Stimulated activated CD8-positive, alpha-beta memory T cell treated with anti-CD3 and anti-CD28 coated beads, Interleukin-7, amount 100 ng/mL, for 24 hours (primary cell): ENCODE measurements around the gene KMT2D.
A peak's percentile ranks its signal among the peaks of the same experiment; 100 is the strongest.
"Not testable (repeated sequence)": the region's sequence is repeated elsewhere in the genome, so short reads cannot be mapped to it uniquely, and the experiment has no call there.

Source experiments
- DNase-seq: peaks from one replicate; pipeline ENCODE4 v3.0.0-alpha.2; 2020; ENCODE audit warnings: low read depth

Gene KMT2D

DNA sequence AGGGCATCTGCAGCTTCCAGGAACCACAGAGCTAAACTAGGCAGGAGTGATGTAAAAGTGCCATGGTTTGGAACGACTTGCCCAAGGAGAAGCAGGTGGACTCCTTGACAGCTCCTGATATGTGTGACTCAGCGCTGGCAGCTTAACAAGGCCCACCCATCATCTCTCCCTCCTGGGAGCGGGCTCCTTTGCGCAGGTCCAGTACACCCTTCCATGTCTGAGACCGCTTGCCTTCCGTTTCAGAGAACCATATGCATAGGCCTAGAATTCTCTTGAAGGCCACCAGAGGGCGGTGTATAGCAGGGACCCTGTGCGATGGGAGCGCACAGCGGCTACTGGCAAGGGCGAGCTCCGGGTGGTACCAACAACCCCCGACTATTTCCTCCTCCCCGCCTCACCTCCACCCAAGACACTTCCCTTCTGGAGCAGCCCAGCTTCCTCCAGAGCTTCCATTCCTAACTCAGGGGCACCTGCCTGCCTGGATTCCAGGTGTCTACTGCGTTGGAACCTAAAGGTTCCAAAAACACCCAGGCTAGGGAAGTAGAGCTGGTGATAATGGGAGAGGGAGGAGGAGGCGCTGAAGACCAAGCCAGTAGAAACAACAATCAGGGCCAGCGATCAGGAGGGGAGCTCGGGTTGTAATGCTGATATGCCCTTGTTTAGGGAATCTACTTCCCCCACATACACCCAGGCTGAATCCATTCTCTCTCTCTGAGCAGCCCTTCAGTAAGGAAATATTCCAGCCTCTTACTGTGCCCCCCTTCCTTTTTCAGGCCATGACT, 27.7 kb upstream of the KMT2D start:
- peak; percentile 40 for DNase-seq

DNA sequence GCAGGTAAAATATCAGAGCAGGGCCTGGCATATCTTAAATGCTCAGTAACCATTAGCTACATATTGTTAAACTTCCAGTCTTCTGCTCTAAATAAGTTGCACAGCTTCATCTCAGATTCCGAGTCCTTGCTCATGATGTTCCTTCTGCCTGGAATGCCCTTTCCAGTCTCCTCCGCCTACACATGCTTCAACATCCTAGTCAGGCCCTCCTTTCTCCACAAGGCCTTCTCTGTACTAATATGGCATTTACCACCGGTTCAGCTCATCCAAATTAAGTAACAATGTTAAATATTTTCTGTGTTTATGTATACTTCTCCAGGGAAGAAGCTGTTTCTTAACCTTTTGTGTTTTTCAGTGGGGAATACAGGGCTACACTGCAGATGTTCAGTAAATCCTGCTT, 25.5 kb upstream of the KMT2D start:
- no peak for DNase-seq

DNA sequence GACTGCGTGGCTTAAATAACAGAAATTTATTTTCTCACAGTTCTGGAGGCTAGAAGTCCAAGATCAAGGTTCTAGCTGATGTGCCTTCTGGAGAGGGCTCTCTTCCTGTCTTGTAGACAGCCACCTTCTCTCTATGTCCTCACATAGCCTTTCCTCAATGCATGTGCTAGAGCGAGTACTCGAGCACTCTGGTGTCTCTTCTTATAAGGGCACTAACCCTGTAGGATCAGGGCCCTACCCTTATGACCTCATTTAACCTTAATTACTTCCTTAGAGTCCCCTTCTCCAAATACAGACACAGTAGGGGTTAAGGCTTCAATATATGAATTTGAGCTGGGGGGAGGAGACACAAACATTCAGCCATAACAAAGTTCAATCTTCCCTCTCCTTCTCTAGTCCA, 23.8 kb upstream of the KMT2D start:
- no peak for DNase-seq

DNA sequence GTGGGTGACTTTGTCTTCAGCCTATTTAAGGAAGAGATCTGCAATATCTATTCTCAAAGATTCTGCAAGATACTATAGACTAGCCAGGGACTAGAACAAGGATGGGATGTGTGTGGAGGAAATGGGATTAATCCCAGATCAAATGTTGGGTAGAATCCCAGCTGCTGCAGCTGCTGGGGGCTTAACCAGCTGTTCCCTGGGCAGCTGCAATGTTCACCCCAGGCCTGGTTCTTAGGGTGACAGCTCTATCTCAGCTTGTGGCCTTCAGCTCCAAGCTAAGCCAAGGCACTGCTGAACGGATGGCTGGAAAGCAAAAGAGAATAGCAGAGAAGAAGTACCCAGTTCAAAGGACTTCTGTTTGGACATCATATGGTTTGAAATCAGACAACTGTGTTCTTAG, 19.2 kb upstream of the KMT2D start:
- DNase-seq: no peak

DNA sequence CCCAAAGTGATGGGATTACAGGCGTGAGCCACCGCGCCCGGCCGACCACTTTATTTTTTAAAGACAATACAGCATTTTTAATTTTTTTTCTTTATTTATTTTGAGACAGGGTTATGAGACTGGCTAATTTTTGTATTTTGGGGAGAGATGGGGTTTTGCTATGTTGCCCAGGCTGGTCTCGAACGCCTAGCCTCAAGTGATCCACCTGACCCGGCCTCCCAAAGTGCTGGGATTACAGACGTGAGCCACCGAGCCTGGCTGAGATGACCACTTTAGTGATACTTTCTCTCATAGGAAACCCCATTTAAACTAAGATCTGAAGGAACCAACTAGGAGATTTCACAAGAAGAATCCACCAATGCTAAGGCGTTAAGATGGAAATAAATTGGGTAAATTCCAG, 10.4 kb upstream of the KMT2D start:
- no peak for DNase-seq

DNA sequence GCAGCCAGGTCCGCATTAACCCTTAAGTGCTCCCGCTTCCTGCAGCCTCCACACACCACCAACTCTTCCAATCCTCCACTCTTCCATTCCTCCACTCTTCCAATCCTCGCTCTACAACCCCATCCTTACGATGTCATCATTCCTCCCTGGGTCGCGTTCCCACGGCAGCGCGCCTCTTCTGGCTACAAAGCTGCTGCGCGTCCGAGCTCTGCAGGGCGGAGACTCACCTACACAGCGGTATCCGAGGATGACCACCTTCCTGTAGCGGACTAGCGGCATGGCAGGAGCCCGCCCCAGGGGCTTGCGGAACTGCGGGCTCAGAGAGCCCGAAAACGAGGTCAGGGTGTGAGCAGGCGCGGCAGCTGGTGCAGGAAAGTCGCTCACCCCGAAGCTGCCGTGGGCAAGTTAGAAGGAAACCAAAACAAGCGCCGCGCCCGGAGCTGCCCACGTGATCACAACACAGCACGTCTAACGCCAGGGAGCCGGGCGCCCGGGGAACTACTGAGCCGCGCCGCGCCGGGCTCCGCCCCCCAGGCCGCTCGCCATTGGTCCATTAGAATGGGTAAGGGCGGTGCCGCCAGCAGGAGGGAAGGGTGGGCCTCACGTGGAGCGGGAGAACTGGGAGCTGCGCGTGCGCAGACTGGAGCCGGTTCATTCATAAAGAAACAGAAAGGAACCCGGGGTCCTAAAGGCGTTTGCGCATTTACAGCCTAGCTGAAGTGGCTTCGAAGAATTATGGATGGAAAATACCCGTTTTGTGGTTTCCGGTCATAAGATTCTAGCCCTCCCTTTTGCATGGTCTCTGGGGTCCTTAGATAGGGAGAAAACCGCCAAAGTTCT, 9.1 kb upstream of the KMT2D start, which contains the start of gene RHEBL1:
Gene RHEBL1 (minus strand): TSS at position 473 of the 840 bp plus-strand sequence. CDS start 194 bp downstream, at position 279.
- peak; percentile 97 for DNase-seq

DNA sequence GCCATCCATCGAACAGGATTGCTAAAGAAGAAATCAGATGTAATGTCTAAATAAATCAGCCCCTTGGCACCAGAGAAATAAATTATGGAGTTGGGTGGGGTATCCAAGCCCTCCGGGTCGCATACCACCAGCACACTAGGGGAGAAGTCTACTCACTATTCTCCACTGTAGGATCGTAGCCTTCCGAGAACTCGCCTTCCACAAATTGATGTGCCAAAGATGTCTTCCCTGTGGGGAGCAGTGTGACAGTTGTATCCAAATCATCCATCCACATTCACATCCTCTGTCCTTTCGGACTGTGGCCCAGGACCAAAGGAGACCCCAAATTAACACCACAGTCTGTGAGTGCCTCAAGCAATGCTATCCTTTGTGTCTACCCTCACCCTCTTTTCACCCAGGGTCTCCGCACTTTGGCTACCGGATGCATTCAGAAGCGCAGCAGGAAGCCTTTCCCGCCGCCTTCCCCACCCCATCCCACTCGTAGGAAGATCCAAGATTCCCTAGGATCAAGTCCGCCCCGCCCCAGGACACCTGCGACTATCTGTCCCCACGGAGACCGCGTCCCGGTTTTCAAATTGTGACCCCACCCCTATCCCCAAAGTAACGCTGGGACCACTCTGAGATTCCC, 8.4 kb upstream of the KMT2D start:
- no peak for DNase-seq

DNA sequence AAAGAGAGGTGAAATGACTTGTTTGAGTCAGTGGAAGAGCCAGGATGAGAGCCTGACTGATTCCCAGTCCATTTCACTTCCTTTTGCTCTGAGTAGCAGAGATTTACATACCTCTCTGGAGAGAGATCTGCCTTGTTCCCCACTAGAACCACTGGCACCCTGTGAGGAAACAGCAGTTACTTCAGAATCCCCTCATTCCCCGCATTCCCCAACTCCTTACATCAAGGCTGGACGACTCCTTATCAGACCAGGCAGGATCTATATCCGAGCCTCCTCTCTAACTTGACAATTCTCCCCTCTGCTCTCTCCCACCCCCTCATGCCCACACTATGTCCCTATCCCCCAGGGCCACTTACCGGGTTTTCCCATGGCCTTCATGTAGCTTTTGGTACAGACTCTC, 5.5 kb upstream of the KMT2D start:
- DNase-seq: no peak

DNA sequence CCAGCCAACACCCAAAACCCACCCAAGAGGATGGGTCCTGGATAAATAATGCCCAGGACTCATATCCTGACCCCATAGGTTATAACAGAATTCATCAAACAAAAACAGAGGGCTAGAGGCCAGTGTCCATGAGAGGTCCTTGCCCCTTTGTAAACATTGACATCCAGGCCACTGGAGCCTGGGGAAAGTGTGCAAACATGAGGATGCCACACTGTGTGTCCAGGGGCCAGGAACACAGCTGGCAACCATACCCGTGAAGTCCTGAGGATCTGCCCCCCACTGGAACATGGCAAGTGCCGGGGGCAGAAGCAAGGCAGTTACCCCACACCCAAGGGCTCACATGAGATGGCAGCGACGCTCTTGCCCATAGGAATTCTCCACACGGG, 4.2 kb upstream of the KMT2D start:
- DNase-seq: no peak

DNA sequence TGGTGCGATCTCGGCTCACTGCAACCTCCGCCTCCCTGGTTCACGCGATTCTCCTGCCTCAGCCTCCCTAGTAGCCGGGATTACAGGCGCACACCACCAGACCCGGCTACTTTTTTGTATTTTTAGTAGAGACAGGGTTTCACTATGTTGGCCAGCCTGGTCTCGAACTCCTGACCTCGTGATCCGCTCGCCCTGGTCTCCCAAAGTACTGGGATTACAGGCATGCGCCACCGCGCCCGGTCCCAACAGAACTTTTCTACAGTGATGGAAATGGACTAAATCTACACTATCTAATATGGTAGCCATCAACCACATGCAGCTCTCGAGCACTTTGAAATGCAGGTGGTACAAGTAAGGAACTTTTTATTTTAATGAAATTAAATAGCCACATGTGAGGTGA, 1.3 kb upstream of the KMT2D start:
- DNase-seq: not testable (repeated sequence)

DNA sequence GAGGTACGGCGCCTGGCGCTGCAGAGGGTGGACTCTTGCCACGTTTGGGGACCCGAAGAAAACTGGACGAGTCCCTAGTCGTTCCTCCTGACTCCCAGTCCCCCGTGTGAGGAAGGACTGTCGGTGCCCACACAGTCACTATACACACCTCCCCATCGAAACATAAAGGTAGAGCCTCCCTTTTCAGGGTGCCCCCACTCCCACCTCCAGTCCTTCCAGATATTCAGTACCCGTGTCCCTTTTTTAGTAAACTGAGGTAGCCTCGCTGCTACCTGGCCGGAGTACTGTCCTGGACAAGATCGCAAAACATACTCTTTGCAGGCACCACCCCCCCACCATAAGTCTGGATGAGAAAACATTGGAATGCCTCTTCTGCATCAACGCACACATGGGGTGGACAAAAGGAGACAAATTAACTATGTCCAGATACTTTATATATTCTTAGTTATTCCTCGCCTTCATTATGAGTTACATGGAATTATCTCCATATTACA, 610 bp upstream of the KMT2D start:
- no peak for DNase-seq

DNA sequence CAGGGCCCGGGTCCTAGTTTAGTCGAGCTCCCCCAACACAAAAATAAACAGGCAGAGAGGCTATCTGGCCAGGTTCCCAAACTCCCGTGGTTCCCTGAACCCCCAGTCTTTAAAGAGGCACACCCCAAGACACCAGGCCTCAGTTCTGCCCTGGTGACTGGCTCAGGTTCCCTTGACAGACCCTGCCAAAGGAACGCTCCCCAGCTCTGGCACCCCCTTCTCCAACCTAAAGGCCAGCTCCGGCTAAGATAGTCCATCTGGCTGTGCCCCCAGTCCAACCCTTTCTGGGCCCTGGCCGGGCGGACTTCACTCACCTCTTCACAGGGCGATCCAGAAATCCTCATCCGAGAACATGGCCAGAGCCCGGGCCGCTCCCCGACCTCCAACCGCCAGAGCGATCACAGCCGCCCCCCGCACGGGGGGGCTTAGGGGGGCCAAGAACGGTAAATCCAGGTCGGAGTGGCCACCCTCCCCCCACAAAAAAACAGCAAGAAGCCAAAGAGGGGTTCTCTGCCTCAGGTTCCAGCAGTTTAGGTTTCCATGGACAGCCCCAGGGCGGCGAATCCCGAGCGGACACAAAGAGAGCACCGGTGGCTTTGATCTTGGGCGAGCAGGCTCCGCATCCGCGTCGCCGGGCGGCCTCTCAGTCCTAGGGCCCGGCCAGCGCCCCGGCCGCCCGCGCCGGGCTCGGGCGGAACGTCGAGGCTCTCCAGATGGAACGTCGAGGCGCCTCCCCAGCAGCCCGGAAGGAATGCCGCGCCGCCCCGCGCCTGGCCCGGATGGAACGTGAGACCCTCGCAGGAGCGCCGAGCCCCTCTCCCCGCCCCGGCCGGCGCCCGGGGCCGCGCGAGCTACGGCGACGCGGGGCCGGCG, 1.1 kb downstream of the KMT2D start:
- no peak for DNase-seq

DNA sequence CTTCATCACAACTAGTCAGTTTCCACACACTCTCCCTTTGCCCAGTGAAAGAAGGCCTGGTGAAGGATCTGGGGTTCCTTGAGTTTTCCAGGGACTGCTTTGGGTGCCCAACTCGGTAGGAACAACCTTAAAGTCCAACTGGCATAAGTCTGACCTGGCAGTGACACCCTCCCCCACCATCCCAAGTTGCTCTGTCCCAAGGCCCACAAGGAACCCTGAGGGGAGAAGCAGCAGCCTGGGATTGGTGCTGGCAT, 1.6 kb downstream of the KMT2D start:
- DNase-seq: no peak

DNA sequence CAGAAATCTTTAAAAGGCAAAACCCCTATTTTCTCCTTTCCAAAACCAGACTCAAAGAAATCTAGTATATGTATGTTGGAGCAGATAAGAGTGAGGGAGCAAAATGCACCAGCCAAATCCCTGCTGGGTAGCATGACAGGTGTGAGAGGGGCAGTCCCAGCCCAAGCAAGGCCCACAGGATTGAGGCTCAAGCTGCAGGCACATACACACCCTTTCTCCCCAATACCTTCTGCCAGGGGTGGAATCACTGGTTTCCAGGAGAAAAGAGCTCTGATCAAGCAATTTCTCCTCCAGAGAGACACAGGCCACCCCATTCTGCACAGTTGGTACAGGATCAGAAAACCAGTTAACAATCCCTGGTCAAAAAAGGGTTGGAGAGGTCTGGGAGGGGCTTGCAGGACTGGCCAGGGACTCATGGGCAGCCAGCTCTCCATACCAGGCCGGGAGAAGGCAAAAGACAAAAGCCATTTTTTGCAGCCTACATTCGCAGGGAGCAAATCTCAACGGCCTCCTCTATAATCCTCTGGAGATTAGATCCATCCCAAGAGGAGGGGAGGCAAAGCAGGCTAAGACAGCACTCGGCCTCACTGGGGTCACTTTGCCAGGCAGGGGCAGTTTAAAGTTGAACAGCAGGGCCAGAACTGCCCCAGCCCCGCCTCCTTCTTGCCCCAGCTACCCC, 2.1 kb downstream of the KMT2D start:
- DNase-seq: no peak

DNA sequence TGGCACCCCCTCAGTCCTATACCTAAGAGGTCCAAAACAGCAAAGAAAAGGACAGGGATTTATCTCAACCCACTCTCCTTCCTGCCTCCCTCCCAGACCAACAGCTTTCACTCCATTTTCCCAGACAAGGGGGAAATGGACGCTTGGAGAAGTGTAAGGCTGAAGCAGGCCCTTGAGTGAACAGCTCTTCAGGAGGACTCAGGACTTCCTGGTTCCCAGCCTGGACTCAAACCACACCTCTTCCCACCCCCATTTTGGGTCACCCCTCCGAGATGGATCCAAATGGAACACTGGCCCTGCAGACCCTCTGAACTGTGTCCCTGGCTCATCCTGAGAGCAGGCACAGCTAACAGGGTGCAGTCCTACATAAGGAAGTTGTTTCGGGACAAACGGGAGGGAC, 2.7 kb downstream of the KMT2D start:
- DNase-seq: no peak

DNA sequence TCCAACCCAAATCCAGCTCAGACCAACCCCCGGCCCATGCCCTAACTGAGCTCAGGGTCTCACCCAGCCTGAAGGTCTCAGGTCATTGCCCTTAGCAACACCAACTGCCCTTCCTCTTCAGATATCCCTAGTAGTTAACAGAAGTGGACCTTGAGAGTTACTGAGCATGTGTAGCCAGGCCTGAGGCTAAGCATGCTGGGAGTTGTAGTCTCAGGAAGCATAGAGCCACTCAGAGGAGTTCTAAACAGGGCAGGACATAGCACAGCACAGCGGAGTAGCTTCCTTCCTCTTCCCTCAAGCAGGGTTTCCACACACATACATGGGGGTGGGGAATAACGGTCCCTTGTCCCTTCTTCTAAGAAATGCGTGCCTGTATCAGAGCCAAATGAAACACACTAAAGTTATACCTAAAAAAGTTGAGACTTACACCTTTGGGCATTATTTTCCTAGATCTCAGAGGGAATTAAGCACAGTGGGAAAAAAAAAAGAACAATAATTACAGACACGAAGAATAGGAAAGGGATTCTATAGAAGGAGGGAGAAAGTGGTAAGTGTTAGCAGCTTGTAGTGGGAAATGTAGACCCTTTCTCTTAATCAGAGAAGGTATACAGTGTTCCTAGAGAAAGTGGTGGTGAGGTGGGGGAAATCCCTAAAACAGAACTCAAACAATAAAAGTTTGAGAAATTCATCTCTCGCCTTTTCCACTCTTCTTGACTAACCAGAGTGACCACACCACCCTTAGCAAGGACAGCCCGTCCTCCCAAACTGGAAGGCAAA, 4.4 kb downstream of the KMT2D start:
- DNase-seq: no peak

DNA sequence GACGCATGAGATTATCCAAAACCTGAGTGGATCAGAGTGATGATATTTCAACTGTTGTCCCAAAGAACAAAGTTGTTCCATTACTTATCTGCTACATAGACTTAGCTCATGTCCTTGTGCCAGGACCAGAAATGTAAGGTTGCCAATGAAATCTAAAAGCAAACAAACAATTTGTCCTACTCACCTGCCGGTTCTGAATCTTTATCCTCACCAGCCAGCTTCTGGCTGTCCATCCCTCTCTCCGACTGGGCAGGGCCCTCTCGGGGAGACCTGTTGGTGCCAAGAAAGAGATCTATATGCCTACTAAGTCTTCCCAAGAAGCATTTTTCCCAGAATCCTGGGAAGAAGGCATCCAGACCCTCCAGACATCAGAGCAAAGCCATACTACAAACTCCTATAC, 5.5 kb downstream of the KMT2D start:
- DNase-seq: no peak

DNA sequence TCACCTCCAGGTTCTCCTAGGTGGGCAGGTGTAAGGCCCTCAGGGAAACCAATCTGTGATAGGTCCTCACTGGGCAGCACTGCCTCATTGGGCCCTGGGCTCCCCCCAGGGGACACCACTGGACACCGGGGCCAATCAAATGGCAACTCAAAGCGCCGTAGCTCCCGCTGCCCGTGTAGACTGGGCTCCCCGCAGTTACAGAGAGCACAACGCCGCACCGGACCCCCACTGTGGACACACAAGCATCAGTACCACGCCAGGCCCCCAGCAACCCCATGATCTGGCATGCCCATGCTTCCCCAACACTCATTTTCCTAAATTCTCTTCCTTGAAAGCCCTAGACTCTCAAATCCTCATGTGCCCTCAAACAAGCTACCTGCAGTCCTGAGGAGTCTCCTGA, 6.1 kb downstream of the KMT2D start:
- DNase-seq: no peak

DNA sequence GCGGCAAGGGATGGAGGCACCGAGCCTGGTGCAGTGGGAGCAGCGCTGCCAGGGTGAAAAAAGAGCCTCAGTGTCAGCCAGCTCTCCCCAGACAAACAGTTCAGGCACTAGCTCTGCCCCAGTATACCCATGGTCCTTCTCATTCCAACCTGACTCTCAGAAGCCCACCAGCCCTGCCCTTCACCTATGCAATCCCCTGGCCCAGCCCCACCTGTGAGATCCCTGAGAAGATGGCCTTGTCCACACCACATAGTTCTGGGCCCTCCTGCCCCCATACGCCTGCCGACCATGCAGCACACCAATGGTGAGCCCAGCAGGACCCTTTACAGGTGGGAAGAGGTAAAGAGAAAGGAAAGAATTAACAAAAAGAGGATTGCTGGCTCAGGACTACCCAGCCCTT, 6.5 kb downstream of the KMT2D start:
- DNase-seq: no peak

DNA sequence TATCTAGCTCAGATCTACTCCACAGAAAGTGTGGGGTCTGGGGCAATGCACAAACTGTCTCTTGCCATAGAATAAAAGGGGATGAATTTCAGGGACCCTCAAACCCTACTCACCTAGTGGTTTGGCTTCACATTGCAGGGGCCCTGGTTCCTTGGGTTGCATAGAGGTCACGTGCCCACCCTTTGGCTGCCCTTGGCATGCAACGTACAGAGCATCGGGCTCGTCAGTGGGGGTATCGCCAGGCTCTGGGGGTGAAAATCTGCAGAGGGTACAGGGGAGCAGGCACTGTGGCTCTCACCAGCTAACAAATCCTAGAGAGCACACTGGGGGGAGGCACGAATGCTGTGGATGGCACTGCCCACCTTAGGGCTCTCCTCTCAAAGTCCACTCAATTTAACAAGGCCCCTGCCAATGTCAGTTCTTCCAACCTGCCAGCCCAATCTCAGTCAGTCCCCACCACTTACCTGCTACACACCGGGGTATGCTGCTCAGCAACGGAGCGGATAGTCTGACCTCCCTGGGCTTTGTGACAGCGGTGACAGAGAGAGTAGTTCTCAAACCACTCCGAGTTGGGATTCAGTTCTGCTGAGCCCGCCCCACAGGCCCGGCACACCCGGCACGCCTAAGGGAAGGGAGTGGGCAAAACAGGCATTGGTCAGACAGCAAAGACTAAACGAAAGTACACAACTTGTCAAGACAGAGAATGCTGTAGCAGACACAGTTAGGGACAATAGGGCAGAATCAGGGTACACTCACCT, 8.0 kb downstream of the KMT2D start:
- no peak for DNase-seq
